SK-N-DZ (cell line): ENCODE measurements around the gene GIPC1. TPM values are rescaled to one million over a fixed set of nuclear protein-coding genes. Genes with fewer than 3 reads are reported as not detected.
"Not testable (repeated sequence)": the region's sequence is repeated elsewhere in the genome, so short reads cannot be mapped to it uniquely, and the experiment has no call there.

Source experiments
- DNase-seq: peaks from one replicate; pipeline ENCODE4 v3.0.0-alpha.2; 2015; ENCODE audit warnings: low spot score
- polyA plus RNA-seq, 2 experiments: library from polyadenylated mRNA; depleted of rRNA; stranded (reverse); fragments of >200 nt; gene quantifications; 2 replicates each; pipeline ENCODE4 v1.2.3, GENCODE V29; 2014

GIPC1 gene
- 79.6 and 103 TPM in 2 replicates for polyA plus RNA-seq (2014; cell fraction: cytosol; rRNA removed)
- polyA plus RNA-seq (2014; cell fraction: nucleus; rRNA removed), result 63.3 and 63.9 TPM in 2 replicates

GRCh38 chr19:14496029-14496833 lies at the start of gene GIPC1:
GIPC1 (minus strand) TSS chr19:14496127; CDS start chr19:14482976, 13,151 bp downstream.
- DNase-seq, result peak; percentile 98

- no peak for DNase-seq
Measured at GRCh38 chr19:14545716-14546082, 49.8 kb upstream of the GIPC1 start.

- no peak for DNase-seq
Measured at GRCh38 chr19:14544977-14545715, 49.2 kb upstream of the GIPC1 start.

GRCh38 chr19:14544047-14544446 lies 48.1 kb upstream of the GIPC1 start:
- no peak for DNase-seq

GRCh38 chr19:14542711-14543328 lies 46.9 kb upstream of the GIPC1 start:
- DNase-seq, result no peak

GRCh38 chr19:14541979-14542378 lies 46.1 kb upstream of the GIPC1 start:
- not testable (repeated sequence) for DNase-seq

GRCh38 chr19:14540741-14541525 lies 45.0 kb upstream of the GIPC1 start:
- DNase-seq, result no peak

GRCh38 chr19:14536926-14537692 lies 41.2 kb upstream of the GIPC1 start:
- peak; percentile 35 for DNase-seq

- DNase-seq, result no peak
Measured at GRCh38 chr19:14533450-14533849, 37.5 kb upstream of the GIPC1 start.

- no peak for DNase-seq
Measured at GRCh38 chr19:14530506-14530905, 34.6 kb upstream of the GIPC1 start.

- no peak for DNase-seq
Measured at GRCh38 chr19:14530005-14530348, 34.0 kb upstream of the GIPC1 start.

- peak; percentile 100 for DNase-seq
Measured at GRCh38 chr19:14529254-14530004, 33.5 kb upstream of the GIPC1 start, which contains the start of gene TECR. TECR (plus strand) TSS chr19:14529594; CDS start chr19:14529697, 103 bp downstream.

- no peak for DNase-seq
Measured at GRCh38 chr19:14528419-14529253, 32.7 kb upstream of the GIPC1 start.

- no peak for DNase-seq
Measured at GRCh38 chr19:14526423-14526822, 30.5 kb upstream of the GIPC1 start.

- no peak for DNase-seq
Measured at GRCh38 chr19:14525729-14526128, 29.8 kb upstream of the GIPC1 start.

GRCh38 chr19:14520543-14520942 lies 24.6 kb upstream of the GIPC1 start:
- DNase-seq, result no peak

- DNase-seq, result no peak
Measured at GRCh38 chr19:14519860-14520407, 24.0 kb upstream of the GIPC1 start.

GRCh38 chr19:14519245-14519859 lies 23.4 kb upstream of the GIPC1 start:
- no peak for DNase-seq
